K562 (cell line): ENCODE measurements around the gene VPS26A. TPM values are rescaled to one million over a fixed set of nuclear protein-coding genes. Genes with fewer than 3 reads are reported as not detected.

Source experiments
- DPF2 ChIP-seq: fragments of 450-650 bp; IDR thresholded peaks from 2 replicates; pipeline ENCODE4 v1.6.1; 2016
- HDGF ChIP-seq: fragments of 450-650 bp; IDR thresholded peaks from 2 replicates; pipeline ENCODE4 v1.6.1; 2016
- KLF13 ChIP-seq: fragments of 450-650 bp; IDR thresholded peaks from 2 replicates; pipeline ENCODE4 v1.6.1; 2016; ENCODE audit warnings: missing genetic modification characterization, low read depth, mild to moderate bottlenecking, missing compliant biosample characterization, moderate library complexity, borderline replicate concordance
- POLR3A ChIP-seq: IDR thresholded peaks from 2 replicates; pipeline ENCODE4 v1.6.1; 2011; ENCODE audit warnings: borderline replicate concordance, mild to moderate bottlenecking, moderate library complexity; ENCODE audit not compliant: insufficient read length, insufficient read depth; ENCODE audit errors: extremely low read depth
- SAFB2 ChIP-seq: fragments of 200-400 bp; formaldehyde crosslinking; IDR thresholded peaks from 2 replicates; pipeline ENCODE4 v1.6.1; 2018; ENCODE audit warnings: borderline replicate concordance, low read length, low read depth, moderate library complexity; ENCODE audit not compliant: severe bottlenecking
- SNRNP70 ChIP-seq: fragments of 200-400 bp; formaldehyde crosslinking; optimal IDR thresholded peaks from 2 replicates; pipeline ENCODE3; 2017; ENCODE audit warnings: low read depth, low read length
- SRSF3 ChIP-seq: fragments of 200-400 bp; formaldehyde crosslinking; IDR thresholded peaks from 2 replicates; pipeline ENCODE4 v1.6.1; 2016; ENCODE audit warnings: mild to moderate bottlenecking, low read length, moderate library complexity; ENCODE audit not compliant: insufficient read depth
- ZBTB17 ChIP-seq: fragments of 450-650 bp; formaldehyde crosslinking; IDR thresholded peaks from 2 replicates; pipeline ENCODE4 v1.4.0; 2020; ENCODE audit warnings: mild to moderate bottlenecking
- ZFP36 ChIP-seq: fragments of 150-350 bp; IDR thresholded peaks from 2 replicates; pipeline ENCODE4 v1.6.1; 2018; ENCODE audit warnings: low read length, low read depth; ENCODE audit not compliant: partially characterized antibody
- ZKSCAN1 ChIP-seq: fragments of 150-350 bp; IDR thresholded peaks from 2 replicates; pipeline ENCODE4 v1.6.1; 2016; ENCODE audit warnings: low read depth, low read length
- ZNF165 ChIP-seq: fragments of 250-450 bp; sonication (Bioruptor Pico); IDR thresholded peaks from 2 replicates; pipeline ENCODE4 v1.4.0; 2020; ENCODE audit warnings: borderline replicate concordance
- ZNF274 ChIP-seq: IDR thresholded peaks from 2 replicates; pipeline ENCODE4 v1.6.1; 2011; ENCODE audit warnings: low read depth, mild to moderate bottlenecking, low read length, moderate library complexity, borderline replicate concordance
- ZNF583 ChIP-seq: fragments of 250-450 bp; sonication (Bioruptor Pico); IDR thresholded peaks from 2 replicates; pipeline ENCODE4 v1.4.0; 2020
- ZNF695 ChIP-seq: fragments of 450-650 bp; formaldehyde crosslinking; IDR thresholded peaks from 2 replicates; pipeline ENCODE4 v1.4.0; 2020; ENCODE audit warnings: mild to moderate bottlenecking, moderate library complexity
- polyA plus RNA-seq, 8 experiments: library from polyadenylated mRNA; depleted of rRNA in 4 of 8; stranded (reverse) in 5 of 8; unstranded in 3 of 8; fragments of >200 nt; fragmentation: Nextera tagmentation in 2 of 8; fragmentation: Illumina TruSeq in 1 of 8; extraction: Ambion mirVana in 2 of 8; extraction: Trizol in 1 of 8; gene quantifications; 2 replicates each; pipeline versions ENCODE4 v1.2.1 to v1.2.3, GENCODE V29; 2011 to 2014; ENCODE audit warnings: inconsistent platforms in 1 of 8, missing spikeins in 1 of 8
- total RNA-seq, 7 experiments: library from RNA; depleted of rRNA in 6 of 7; stranded (reverse); fragments of >200 nt in 6 of 7; fragmentation: Illumina TruSeq in 2 of 7; extraction: Trizol in 2 of 7; gene quantifications; 2 replicates each; pipeline versions ENCODE4 v1.2.1 to v1.2.3, GENCODE V29; 2011 to 2021; ENCODE audit warnings: low replicate concordance in 1 of 7
- TF ChIP-seq, protein P1 (sequence below): fragments of 450-650 bp; IDR thresholded peaks from 2 replicates; pipeline ENCODE4 v1.7.0; 2016; ENCODE audit warnings: borderline replicate concordance
- TF ChIP-seq, protein P2 (sequence below): fragments of 250-450 bp; sonication (Bioruptor Pico); IDR thresholded peaks from 2 replicates; pipeline ENCODE4 v1.5.0; 2021
- TF ChIP-seq, protein P3 (sequence below): sonication (generic); formaldehyde crosslinking; IDR thresholded peaks from 2 replicates; pipeline ENCODE4 v1.8.0; 2022; ENCODE audit warnings: mild to moderate bottlenecking, missing genetic modification reagents
- TF ChIP-seq, protein P4 (sequence below): sonication (generic); formaldehyde crosslinking; IDR thresholded peaks from 2 replicates; pipeline ENCODE4 v1.8.1; 2022; ENCODE audit warnings: missing genetic modification reagents
- TF ChIP-seq, protein P5 (sequence below): fragments of 450-650 bp; IDR thresholded peaks from 2 replicates; pipeline ENCODE4 v1.6.1; 2017; ENCODE audit warnings: antibody characterized with exemption
- TF ChIP-seq, protein P6 (sequence below): fragments of 250-450 bp; sonication (Bioruptor Pico); IDR thresholded peaks from 2 replicates; pipeline ENCODE4 v1.4.0; 2020

The VPS26A gene
- total and polyA plus RNA-seq, 9 of the 15 experiments (the other 6 are each of a cell fraction or from before 2014, with no cell fraction given): 47.1 to 137 (median 69.3) TPM

DNA sequence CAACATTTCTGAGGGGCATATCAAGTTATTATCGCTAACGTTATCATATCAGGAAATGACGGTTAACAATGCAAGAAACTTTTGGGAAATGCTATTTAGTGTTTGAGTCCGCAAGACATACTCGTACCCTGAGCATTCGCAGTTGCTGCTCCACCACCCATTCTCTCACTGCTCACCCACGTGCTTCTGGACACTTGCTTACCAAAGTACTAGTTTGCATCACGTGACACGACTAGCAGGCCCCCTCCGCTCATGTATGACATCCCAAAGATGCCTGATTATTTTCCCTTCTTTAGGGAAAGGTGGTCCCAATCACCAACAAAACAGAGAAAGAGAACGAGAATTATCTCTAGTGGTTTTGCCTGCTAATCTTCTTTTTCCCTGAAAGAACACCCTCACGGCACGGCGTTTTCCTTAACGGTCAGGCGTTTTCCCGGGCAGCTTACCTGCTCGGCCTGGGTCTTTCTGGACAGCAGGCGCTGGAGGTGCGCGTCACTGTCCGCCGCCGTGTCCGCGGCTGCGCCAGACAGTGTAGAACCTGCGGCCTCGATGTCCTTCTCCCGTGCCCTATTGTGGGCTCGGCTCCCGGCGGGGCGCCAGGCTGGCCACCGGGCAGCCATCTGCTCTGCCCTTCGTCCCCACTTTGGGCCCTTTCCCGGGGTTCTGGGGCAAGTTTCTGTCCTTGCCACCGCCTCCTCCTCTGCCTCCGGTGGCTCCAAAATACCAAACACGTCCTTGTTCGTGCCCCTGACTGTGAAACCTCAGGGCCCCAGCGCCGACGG lies 56.0 kb downstream of the VPS26A start, which contains the start of gene SUPV3L1 (continued):
- TF ChIP-seq SAFB2 (no peak), SRSF3 (no peak), ZNF274 (no peak), ZNF695 (CRISPR knock-in tag) (no peak), HDGF (no peak), ZNF583 (no peak), KLF13 (tag) (no peak), POLR3A (no peak), ZFP36 (no peak), ZKSCAN1 (0 out of 2 replicates have a peak, but pooled peaks have one; percentile 81), DPF2 (peak; percentile 46), SNRNP70 (no peak), ZNF165 (CRISPR knock-in tag) (0 out of 2 replicates have a peak, but pooled peaks have one; percentile 30), ZBTB17 (CRISPR knock-in tag) (peak; percentile 54; the same call in 1 of the 2 replicates)
- TF ChIP-seq, protein P1, sequence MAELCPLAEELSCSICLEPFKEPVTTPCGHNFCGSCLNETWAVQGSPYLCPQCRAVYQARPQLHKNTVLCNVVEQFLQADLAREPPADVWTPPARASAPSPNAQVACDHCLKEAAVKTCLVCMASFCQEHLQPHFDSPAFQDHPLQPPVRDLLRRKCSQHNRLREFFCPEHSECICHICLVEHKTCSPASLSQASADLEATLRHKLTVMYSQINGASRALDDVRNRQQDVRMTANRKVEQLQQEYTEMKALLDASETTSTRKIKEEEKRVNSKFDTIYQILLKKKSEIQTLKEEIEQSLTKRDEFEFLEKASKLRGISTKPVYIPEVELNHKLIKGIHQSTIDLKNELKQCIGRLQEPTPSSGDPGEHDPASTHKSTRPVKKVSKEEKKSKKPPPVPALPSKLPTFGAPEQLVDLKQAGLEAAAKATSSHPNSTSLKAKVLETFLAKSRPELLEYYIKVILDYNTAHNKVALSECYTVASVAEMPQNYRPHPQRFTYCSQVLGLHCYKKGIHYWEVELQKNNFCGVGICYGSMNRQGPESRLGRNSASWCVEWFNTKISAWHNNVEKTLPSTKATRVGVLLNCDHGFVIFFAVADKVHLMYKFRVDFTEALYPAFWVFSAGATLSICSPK: no peak
- TF ChIP-seq, protein P2, sequence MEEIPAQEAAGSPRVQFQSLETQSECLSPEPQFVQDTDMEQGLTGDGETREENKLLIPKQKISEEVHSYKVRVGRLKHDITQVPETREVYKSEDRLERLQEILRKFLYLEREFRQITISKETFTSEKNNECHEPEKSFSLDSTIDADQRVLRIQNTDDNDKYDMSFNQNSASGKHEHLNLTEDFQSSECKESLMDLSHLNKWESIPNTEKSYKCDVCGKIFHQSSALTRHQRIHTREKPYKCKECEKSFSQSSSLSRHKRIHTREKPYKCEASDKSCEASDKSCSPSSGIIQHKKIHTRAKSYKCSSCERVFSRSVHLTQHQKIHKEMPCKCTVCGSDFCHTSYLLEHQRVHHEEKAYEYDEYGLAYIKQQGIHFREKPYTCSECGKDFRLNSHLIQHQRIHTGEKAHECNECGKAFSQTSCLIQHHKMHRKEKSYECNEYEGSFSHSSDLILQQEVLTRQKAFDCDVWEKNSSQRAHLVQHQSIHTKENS (CRISPR knock-in tag): no peak
- TF ChIP-seq, protein P3, sequence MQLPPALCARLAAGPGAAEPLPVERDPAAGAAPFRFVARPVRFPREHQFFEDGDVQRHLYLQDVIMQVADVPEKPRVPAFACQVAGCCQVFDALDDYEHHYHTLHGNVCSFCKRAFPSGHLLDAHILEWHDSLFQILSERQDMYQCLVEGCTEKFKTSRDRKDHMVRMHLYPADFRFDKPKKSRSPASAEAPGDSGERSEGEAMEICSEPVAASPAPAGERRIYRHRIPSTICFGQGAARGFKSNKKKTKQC (CRISPR knock-in tag): no peak
- TF ChIP-seq, protein P4, sequence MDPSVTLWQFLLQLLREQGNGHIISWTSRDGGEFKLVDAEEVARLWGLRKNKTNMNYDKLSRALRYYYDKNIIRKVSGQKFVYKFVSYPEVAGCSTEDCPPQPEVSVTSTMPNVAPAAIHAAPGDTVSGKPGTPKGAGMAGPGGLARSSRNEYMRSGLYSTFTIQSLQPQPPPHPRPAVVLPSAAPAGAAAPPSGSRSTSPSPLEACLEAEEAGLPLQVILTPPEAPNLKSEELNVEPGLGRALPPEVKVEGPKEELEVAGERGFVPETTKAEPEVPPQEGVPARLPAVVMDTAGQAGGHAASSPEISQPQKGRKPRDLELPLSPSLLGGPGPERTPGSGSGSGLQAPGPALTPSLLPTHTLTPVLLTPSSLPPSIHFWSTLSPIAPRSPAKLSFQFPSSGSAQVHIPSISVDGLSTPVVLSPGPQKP: no peak
- TF ChIP-seq, protein P5, sequence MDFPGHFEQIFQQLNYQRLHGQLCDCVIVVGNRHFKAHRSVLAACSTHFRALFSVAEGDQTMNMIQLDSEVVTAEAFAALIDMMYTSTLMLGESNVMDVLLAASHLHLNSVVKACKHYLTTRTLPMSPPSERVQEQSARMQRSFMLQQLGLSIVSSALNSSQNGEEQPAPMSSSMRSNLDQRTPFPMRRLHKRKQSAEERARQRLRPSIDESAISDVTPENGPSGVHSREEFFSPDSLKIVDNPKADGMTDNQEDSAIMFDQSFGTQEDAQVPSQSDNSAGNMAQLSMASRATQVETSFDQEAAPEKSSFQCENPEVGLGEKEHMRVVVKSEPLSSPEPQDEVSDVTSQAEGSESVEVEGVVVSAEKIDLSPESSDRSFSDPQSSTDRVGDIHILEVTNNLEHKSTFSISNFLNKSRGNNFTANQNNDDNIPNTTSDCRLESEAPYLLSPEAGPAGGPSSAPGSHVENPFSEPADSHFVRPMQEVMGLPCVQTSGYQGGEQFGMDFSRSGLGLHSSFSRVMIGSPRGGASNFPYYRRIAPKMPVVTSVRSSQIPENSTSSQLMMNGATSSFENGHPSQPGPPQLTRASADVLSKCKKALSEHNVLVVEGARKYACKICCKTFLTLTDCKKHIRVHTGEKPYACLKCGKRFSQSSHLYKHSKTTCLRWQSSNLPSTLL: no peak
- TF ChIP-seq, protein P6, sequence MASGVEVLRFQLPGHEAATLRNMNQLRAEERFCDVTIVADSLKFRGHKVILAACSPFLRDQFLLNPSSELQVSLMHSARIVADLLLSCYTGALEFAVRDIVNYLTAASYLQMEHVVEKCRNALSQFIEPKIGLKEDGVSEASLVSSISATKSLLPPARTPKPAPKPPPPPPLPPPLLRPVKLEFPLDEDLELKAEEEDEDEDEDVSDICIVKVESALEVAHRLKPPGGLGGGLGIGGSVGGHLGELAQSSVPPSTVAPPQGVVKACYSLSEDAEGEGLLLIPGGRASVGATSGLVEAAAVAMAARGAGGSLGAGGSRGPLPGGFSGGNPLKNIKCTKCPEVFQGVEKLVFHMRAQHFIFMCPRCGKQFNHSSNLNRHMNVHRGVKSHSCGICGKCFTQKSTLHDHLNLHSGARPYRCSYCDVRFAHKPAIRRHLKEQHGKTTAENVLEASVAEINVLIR (CRISPR knock-in tag): peak; percentile 99
